MM.1S (cell line): ENCODE measurements around the gene RTN4RL1.

Source experiments
- DNase-seq: peaks from one replicate; pipeline ENCODE4 v3.0.0-alpha.2; 2015
- H2AFZ ChIP-seq: fragments of 300-600 bp; sonication (generic); 2 replicates; pipeline ENCODE4 v1.6.0; 2016; ENCODE audit warnings: antibody characterized with exemption, low read length
- H3F3A ChIP-seq: fragments of 300-600 bp; sonication (generic); 2 replicates; pipeline ENCODE4 v1.6.1; 2016; ENCODE audit warnings: mild to moderate bottlenecking, antibody characterized with exemption, low read length, moderate library complexity, mixed read lengths; ENCODE audit not compliant: insufficient read depth
- H3K27ac ChIP-seq: fragments of 300-600 bp; sonication (generic); 2 replicates; pipeline ENCODE4 v1.5.1; 2016; ENCODE audit warnings: mild to moderate bottlenecking, low read length
- H3K27me3 ChIP-seq: fragments of 300-600 bp; sonication (generic); replicated peaks from 2 replicates; pipeline ENCODE4 v1.6.0; 2016; ENCODE audit warnings: low read length; ENCODE audit not compliant: insufficient read depth
- H3K36me3 ChIP-seq: fragments of 300-600 bp; sonication (generic); replicated peaks from 2 replicates; pipeline ENCODE4 v1.6.1; 2016; ENCODE audit warnings: mild to moderate bottlenecking, low read length, mixed read lengths; ENCODE audit not compliant: insufficient read depth
- H3K4me1 ChIP-seq: fragments of 300-600 bp; sonication (generic); 2 replicates; pipeline ENCODE4 v1.6.1; 2016; ENCODE audit warnings: low read length, mixed read lengths
- H3K4me2 ChIP-seq: fragments of 300-600 bp; sonication (generic); 2 replicates; pipeline ENCODE4 v1.6.0; 2016; ENCODE audit warnings: low read depth, low read length
- H3K4me3 ChIP-seq: fragments of 300-600 bp; sonication (generic); 2 replicates; pipeline ENCODE4 v1.5.1; 2016; ENCODE audit warnings: low read length, mixed read lengths
- H3K79me2 ChIP-seq: fragments of 300-600 bp; sonication (generic); 2 replicates; pipeline ENCODE4 v1.6.1; 2016; ENCODE audit warnings: mixed run types, low read length, mixed read lengths
- H3K9ac ChIP-seq: fragments of 300-600 bp; sonication (generic); 2 replicates; pipeline ENCODE4 v1.6.1; 2016; ENCODE audit warnings: low read length, mixed read lengths
- H3K9me2 ChIP-seq: fragments of 300-600 bp; sonication (generic); replicated peaks from 2 replicates; pipeline ENCODE4 v1.6.1; 2016; ENCODE audit warnings: mild to moderate bottlenecking, low read length, mixed read lengths; ENCODE audit not compliant: insufficient read depth
- H3K9me3 ChIP-seq: fragments of 300-600 bp; sonication (generic); replicated peaks from 2 replicates; pipeline ENCODE4 v1.6.1; 2016; ENCODE audit warnings: mild to moderate bottlenecking, low read length, mixed read lengths; ENCODE audit not compliant: insufficient read depth
- H4K20me1 ChIP-seq: fragments of 300-600 bp; sonication (generic); 2 replicates; pipeline ENCODE4 v1.6.1; 2016; ENCODE audit warnings: mild to moderate bottlenecking, low read length, moderate library complexity, mixed read lengths; ENCODE audit not compliant: insufficient read depth
- EZH2 ChIP-seq: fragments of 300-600 bp; sonication (generic); optimal IDR thresholded peaks from 2 replicates; pipeline ENCODE3; 2017; ENCODE audit warnings: low read depth, mild to moderate bottlenecking, antibody characterized with exemption, low read length, mixed read lengths
- EZH2phosphoT487 ChIP-seq: fragments of 300-600 bp; sonication (generic); IDR thresholded peaks from 2 replicates; pipeline ENCODE4 v1.6.1; 2018; ENCODE audit warnings: antibody characterized with exemption, low read length
- TF ChIP-seq, protein P1 (sequence below): fragments of 300-600 bp; sonication (generic); IDR thresholded peaks from 2 replicates; pipeline ENCODE4 v1.5.1; 2016; ENCODE audit warnings: antibody characterized with exemption, low read length, mixed read lengths

RTN4RL1 gene

DNA sequence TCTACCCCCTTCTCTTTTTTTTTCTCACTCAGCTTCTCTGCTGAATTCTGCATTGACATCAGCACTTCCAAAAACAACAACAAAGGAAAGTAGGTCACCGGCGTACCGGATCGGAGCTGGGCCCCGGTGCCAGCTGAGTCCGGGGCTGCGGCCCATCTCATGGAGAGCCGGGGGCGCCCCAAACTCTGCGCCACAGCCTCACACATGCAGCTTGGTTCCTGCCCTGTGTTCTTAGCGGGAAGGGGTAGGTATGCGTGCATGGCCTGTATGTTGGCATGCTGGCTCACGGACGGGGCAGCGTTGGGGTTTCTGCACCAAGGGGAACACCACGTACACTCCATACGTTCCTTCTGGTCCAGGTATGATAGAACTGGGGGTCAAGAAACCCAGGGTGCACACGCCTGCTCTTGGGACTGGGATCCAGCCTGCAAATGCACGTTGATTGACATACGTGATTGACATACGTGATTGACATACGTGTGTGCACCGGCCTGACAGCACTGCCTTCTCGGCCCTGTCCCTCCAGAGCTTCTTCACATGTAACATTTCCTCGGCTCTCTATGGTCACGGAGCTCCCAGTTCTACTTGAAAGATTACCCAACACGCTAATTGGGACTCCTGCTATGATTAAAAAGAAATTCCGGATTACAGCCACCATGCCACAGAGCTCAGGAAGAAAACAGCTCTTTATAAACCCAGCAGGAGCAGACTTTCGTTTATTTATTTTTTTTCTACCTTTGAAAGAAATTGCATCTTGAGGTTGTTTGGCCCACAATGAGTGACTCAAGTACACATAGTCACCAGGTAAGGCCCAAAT is 106.6 kb downstream of the RTN4RL1 start:
- Histone ChIP-seq H3K36me3 (no peaks in the 10 kb centered on the region), H3K4me1 (no peaks in the 10 kb centered on the region), H3K9ac (no peak overlapping the region), H3K4me3 (no peak overlapping the region), H3K27ac (no peak overlapping the region), H2AFZ (no peak overlapping the region), H3F3A (no peaks in the 10 kb centered on the region), H3K9me2 (no peaks in the 10 kb centered on the region), H3K4me2 (no peak overlapping the region), H3K9me3 (no peaks in the 10 kb centered on the region), H3K79me2 (no peaks in the 10 kb centered on the region), H3K27me3 (peaks cover 80% of the 10 kb centered on the region), H4K20me1 (no peaks in the 10 kb centered on the region)
- TF ChIP-seq, protein P1, sequence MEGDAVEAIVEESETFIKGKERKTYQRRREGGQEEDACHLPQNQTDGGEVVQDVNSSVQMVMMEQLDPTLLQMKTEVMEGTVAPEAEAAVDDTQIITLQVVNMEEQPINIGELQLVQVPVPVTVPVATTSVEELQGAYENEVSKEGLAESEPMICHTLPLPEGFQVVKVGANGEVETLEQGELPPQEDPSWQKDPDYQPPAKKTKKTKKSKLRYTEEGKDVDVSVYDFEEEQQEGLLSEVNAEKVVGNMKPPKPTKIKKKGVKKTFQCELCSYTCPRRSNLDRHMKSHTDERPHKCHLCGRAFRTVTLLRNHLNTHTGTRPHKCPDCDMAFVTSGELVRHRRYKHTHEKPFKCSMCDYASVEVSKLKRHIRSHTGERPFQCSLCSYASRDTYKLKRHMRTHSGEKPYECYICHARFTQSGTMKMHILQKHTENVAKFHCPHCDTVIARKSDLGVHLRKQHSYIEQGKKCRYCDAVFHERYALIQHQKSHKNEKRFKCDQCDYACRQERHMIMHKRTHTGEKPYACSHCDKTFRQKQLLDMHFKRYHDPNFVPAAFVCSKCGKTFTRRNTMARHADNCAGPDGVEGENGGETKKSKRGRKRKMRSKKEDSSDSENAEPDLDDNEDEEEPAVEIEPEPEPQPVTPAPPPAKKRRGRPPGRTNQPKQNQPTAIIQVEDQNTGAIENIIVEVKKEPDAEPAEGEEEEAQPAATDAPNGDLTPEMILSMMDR: no peak
- TF ChIP-seq EZH2 (no peak), EZH2phosphoT487 (no peak)
- DNase-seq: no peak

DNA sequence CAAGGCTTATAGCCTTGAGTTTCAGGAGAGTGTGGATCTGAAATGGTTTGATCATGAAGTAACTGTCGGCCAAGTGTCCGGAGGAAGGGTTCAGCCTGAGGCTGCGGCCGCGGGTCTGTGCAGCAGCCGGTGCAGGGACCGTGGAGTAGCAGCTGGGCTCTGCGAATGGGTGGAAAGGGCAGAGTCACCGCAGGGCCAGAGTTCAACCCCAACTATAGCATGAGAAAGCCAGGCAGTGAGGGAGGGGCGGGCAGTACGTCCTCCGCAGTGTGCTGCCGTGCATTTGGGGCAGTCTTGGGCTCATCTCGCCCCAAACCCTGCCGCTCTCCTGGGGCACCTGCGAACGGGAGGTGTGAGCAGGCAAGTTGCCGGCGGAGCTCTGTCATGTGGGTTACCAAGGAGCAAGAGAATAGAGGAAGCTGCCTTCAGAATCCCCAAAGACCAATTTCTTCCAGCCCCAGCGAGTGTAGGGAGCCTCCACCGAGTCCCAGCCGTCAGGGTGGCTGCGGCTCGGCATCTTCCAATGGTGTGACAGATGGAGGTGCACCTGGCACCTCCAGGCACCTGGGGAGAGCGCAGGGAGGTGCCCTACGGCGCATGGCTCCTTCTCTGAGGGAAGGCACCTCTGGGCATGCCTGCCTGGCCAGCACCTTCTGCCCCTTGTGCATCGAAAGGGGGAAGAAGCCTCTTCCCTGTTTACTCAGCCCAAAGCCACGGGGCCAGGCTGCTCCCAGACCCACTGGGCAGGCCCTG is 108.0 kb downstream of the RTN4RL1 start:
- Histone ChIP-seq H3K4me1 (no peaks in the 10 kb centered on the region), H3K9me2 (no peaks in the 10 kb centered on the region), H3K9me3 (no peaks in the 10 kb centered on the region), H3K9ac (no peak overlapping the region), H3K27ac (no peak overlapping the region), H3K27me3 (peaks cover 83% of the 10 kb centered on the region), H3K4me3 (no peak overlapping the region), H3K36me3 (no peaks in the 10 kb centered on the region), H2AFZ (no peak overlapping the region), H3K79me2 (no peaks in the 10 kb centered on the region), H4K20me1 (no peaks in the 10 kb centered on the region), H3K4me2 (no peak overlapping the region), H3F3A (no peaks in the 10 kb centered on the region)
- no peak for DNase-seq
- TF ChIP-seq EZH2: no peak
- no peak for TF ChIP-seq EZH2phosphoT487
- TF ChIP-seq, protein P1: no peak

DNA sequence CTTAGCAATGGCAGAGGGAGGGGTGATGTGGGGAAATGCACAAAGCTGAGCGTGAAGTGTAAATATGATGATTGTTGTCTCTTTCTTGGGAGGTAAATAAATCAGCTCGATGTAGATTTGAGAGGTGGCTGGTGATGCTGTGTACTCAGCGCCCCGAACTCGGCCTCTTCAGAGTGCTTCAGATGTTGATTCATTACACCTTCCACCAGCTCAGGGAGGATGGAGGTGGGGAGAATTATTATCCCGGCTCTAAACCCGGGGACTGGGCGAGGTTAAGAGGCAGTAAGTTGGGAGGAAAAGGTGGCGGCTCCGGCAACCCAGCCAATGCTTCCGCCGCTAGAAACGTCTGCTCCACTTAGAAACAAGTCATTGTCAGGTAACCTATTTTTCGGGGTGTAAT is 108.8 kb downstream of the RTN4RL1 start:
- Histone ChIP-seq H3K4me2 (no peak overlapping the region), H2AFZ (no peak overlapping the region), H3K4me1 (no peaks in the 10 kb centered on the region), H3F3A (no peaks in the 10 kb centered on the region), H3K9me2 (no peaks in the 10 kb centered on the region), H3K9ac (no peak overlapping the region), H3K9me3 (no peaks in the 10 kb centered on the region), H3K27me3 (peaks cover 92% of the 10 kb centered on the region), H3K4me3 (no peak overlapping the region), H3K36me3 (no peaks in the 10 kb centered on the region), H3K79me2 (no peaks in the 10 kb centered on the region), H4K20me1 (0 out of 2 replicates have a peak, but pooled peaks cover 4% of the 10 kb centered on the region), H3K27ac (no peak overlapping the region)
- DNase-seq: no peak
- TF ChIP-seq EZH2 (no peak), EZH2phosphoT487 (no peak)
- TF ChIP-seq, protein P1: no peak
